Amniotic stem cell (primary cell): ENCODE measurements around the gene TEDC2.
"Not testable (repeated sequence)": the region's sequence is repeated elsewhere in the genome, so short reads cannot be mapped to it uniquely, and the experiment has no call there.

Experiments used
- DNase-seq: peaks from one replicate; lab custom pipeline; 2025; lab: John Stamatoyannopoulos, UW

TEDC2 gene

GRCh38 chr16:2477327-2477726, 17.4 kb downstream of the TEDC2 start:
- DNase-seq, result no peak

DNA sequence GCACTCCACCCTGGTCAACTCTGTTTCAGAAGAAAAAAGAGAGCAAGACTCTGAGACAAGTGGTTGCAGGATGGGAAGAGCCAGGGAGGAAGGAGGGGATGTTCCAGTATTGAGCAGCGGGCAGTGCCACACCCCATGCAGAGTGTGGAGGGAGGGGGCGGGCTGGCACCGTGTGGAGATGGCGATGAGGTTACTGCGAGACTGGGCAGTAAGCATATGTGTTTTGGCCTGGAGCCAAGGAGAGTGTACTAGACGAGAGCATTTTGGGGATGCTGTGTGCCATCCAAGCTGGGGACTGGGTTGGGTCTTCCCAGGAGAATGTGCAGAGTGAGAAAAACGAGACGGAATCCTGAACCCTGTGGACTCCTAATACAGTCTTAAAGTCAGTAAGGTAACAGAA, 18.4 kb downstream of the TEDC2 start:
- DNase-seq, result no peak

- not testable (repeated sequence) for DNase-seq
Measured at GRCh38 chr16:2479996-2480395, 20.1 kb downstream of the TEDC2 start.

GRCh38 chr16:2480948-2481347, 21.0 kb downstream of the TEDC2 start:
- no peak for DNase-seq

- no peak for DNase-seq
Measured at GRCh38 chr16:2481676-2482075, 21.8 kb downstream of the TEDC2 start.

DNA sequence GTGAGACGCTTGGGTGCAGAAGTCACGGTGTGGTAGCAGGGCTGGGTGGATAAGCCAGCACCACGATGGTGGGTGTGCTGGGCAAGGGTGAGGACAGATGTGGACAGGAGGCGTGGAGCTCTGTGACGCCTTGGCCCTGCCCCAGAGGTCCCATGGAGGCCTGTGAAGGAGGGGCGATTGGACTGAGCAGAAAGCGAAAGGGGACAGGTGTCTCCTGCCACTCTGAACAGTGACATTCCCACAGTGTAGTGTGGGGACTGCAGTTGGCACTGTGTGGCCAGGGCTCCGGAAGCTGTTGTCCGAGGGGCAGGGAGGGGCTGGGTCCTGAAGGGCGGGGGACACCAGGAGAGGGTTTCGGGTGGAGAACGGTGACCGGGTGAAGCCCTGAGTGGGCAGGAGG, 22.3 kb downstream of the TEDC2 start:
- no peak for DNase-seq

DNA sequence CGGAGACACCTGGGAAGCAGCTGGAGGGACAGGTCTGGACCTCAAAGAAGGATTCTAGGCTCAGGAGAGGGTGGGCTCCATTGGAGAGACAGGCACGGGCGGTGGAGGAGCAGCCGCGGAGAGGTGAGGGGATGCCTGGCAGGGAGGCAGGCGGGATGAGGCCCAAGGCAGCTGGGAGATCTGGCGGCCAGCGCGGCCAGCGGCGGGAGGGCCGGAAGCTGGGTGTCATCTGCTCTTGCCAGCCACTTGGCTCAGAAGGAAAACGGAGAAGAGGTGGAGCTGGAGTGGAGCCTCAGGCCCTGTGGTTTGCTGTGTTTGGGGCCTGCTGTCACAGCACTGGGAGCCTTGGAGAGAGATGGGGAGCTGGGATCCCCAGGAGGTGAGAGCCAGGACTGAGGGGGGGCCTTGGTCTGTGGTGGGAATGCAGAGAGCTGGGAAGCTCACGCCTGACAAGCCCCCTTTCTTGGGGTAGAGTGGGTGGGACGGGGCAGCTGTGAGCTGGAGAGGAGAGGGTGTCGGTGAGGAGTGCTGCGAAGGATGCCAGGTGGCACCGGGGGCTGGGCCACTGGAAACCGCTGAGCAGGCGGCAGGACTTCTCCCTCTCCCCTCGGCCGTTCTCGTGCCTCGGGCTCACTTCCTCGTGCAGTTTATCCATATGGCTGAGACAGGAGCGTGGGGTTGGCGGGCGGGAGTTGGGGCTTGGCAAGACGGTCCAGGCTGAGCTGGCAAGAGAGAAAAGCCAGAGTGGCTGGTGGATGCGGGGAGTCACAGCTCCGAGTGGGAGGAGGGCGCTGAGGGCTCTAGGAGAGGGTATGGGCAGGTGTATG, 23.0 kb downstream of the TEDC2 start:
- no peak for DNase-seq

GRCh38 chr16:2483939-2484897, 24.3 kb downstream of the TEDC2 start:
- DNase-seq, result no peak

DNA sequence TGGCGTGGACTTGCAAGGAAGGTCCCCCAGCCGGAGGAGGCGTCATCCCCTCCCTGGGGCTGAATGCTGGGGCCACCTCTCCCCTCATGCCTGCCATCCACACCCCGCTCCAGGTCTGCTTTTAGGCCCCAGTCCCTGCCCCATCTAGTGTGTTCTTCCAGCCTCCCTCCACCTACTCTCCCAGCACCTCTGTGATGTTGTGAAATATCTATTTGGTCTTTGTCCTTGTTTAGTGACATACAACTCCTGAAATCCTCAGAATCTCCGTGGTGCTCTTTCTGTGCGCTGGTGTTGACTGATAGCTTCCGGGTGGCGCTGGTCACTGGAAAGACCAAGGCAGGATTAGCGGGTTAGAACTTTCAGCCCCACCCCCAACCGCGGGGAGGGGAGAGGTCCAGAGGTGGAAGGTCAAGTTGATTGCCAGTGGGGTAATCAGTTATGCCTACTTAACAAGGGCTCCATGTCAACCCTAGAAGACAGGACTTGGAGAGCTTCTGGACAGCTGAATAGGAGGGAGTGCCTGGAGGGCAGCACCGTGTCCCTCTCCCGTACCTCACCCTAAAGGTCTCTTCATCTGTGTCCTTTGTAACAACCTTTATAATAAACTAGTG, 25.1 kb downstream of the TEDC2 start:
- DNase-seq, result no peak

DNA sequence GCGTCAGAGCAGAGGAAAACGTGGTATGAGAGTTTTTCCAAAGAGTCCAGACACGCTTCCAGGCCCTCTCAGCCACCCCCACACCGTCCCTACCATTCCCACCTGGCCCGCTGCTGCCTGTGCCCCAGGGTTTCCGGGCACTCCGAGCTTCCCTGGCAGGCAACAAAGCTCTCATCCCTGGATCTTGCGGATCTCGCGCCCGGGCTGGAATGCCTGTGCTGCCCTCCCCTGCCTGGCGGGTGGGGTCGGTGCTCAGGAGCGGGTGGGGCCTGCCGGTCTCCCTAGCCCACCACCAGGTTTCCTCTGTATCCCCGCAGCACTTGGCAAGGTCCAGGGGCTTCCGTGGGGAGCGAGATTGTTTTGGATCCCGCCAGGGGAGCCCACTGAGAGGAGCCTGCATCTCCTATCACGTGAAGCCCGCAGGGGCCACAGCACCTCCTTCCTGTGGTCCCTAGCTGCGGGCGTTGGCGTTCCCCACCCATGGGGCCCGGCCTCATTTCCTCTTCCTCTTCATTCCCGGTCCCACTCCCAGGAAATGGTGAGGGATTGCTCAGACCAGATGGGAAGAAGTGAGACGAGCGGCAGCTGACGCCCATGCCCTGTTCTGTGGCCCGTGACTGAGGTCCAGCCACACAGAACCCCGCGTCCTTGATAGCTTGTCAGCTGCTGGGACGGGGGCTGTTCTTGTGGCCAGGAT, 26.1 kb downstream of the TEDC2 start:
- DNase-seq, result no peak

- no peak for DNase-seq
Measured at GRCh38 chr16:2486645-2487516, 27.0 kb downstream of the TEDC2 start.

DNA sequence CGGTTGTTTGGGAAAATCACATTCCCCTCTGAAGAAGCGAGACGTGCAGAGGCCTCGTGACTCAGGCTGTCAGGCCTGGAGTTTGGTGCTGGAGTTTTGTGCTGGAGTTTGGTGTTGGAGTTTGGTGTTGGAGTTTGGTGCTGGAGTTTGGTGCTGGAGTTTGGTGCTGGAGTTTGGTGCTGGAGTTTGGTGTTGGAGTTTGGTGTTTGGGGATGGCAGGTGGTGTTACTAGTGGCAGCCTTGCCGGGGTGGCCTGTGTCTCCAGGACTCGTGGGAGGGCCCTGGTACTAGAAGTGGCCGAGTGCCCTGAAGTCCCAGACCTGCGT, 27.6 kb downstream of the TEDC2 start:
- DNase-seq, result no peak

- DNase-seq, result no peak
Measured at GRCh38 chr16:2487903-2488531, 28.1 kb downstream of the TEDC2 start.

DNA sequence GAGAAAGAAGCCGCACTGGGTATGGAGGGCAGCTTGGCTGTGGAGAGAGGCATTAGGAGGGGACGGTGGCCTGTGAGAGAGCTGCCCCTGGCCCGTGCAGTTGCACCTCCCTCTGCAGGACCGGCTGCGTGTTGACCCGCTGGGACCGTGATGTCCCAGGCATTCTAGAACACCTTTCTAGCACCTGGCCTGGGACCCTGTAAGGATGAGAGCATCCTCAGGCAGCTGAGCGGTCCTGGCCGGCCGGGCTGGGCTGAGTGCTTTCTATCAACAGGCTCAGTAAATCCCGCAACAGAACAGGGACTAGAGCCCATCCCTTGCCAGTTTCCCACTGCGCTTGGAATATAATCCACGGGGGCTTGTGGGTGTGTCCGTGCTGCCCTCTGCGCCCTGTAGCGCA, 29.7 kb downstream of the TEDC2 start:
- no peak for DNase-seq

- no peak for DNase-seq
Measured at GRCh38 chr16:2490190-2491105, 30.5 kb downstream of the TEDC2 start.

GRCh38 chr16:2492292-2492691, 32.4 kb downstream of the TEDC2 start:
- DNase-seq, result no peak

DNA sequence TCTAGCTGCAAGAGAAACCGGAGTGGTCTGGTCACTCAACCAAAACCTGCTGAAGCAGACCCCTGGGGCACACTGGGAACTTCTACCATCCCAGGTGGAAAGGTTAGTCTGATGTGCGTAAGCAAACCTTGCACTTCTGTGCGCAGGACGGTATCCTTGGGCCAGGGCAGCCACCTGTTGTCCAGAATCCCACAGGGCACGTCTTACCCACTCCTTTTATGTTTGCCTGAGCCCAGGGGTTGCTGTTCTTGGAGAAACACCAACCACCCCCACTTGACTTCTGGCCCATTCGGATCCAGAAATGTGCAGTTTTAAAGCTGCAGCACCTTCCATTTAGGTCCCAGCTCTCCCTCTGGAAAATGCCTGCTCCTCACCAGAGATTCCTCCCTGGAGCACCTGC, 33.7 kb downstream of the TEDC2 start:
- DNase-seq, result no peak

DNA sequence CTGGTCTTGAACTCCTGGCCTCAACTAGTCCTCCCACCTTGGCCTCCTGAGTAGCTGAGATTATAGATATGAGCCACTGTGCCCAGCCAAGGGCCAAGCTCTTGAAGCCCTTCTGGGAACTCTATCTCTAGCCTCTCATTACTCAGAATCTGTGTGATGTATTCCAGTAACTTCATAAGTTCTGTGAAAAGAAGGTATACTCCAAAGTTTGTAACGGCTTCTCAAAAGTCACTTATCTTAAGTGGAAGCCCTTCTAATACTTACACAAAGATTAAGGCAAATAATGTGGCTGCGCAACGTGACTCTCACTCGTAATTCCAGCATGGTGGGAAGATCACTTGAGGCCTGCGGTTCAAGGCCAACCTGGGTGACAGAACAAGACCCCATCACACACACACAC, 34.7 kb downstream of the TEDC2 start:
- DNase-seq, result no peak

- DNase-seq, result no peak
Measured at GRCh38 chr16:2495041-2495440, 35.1 kb downstream of the TEDC2 start.
